Endothelial cell of hepatic sinusoid (primary cell): ENCODE results near the gene AFM.

Experiments used
- in situ Hi-C: cut with HindIII; loops from 2 replicates; pipeline ENCODE4 v1.10.0; 2017; ENCODE audit warnings: low sequenced_read_pairs

The AFM gene

DNA sequence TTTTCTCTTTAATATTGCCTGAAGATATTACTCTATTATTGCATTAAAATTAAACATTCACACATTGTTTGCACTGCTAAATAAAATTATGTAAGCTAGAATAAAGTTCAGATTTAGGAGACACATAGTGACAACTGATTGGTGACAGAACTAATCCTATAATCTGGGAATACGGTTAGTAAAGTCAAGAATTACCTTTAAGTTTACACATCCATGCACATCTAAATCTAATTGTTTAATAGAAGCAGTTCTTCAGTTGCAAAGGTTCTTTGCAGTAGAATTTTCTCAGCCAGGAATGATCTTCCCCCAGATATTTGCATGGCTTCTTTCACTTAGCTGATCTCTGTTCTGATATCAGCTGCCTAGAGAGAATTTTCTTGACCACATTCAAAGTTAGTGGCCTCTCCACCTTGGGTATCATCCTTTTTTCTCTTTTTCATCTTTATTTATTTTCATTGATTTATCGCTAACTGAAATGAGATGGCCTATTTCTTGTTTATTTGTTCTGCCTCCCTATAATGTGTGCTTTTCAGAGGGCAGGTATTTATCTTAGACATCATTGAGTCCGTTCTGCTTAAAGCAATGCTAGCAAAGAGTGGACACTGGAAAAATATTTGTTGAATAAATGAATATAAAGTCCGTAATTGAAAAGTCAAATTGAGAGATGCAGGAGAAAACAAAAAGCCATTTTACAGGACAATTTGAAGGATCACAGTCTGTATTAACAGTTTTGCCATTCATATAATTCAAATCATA is 32.9 kb upstream of the AFM start:
- in situ Hi-C loops, result no loop called here

DNA sequence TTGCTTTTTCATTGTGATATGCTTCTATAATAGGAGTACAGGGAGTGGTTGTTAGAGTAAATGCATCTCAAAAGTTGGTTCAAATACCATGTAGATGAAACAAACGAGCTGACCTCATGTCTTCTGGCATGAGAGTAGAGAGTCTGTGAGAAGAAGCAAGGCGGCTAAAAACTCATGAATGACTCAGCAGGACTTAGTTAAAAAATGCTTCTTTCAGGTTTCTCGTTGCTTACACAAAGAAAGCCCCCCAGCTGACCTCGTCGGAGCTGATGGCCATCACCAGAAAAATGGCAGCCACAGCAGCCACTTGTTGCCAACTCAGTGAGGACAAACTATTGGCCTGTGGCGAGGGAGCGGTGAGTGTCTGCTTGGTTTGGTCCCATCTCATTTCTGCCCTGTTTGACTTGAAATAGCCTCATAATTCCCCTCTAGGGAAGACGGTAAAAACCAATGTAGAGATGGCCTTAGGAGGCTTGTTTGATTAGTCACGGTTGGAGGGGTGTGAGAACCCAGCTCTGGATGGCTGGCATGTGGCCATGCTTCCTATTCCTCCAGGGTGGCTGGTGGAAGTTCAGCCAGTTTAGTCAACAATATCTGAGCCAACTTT is 31.0 kb upstream of the AFM start:
- in situ Hi-C loops, result no loop called here

DNA sequence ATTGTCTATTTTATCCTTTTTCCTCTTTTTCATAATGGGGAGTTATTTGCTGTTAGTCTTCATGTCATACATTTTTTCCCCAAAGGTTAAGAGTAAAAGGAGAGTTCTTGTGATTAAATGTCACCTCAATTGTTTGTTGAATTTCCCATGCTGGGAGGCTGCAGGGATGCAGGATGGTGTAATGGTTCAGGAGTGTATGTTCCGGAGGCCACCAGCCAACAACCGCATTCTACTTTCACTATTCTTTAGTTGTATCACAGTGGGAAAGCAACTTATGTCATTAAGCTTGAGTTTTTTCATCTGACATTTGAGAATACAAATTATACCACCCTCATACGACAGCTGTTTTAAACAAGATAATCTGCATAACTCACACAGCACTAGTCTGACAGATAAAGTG is 30.1 kb upstream of the AFM start:
- in situ Hi-C loops, result no loop called here

DNA sequence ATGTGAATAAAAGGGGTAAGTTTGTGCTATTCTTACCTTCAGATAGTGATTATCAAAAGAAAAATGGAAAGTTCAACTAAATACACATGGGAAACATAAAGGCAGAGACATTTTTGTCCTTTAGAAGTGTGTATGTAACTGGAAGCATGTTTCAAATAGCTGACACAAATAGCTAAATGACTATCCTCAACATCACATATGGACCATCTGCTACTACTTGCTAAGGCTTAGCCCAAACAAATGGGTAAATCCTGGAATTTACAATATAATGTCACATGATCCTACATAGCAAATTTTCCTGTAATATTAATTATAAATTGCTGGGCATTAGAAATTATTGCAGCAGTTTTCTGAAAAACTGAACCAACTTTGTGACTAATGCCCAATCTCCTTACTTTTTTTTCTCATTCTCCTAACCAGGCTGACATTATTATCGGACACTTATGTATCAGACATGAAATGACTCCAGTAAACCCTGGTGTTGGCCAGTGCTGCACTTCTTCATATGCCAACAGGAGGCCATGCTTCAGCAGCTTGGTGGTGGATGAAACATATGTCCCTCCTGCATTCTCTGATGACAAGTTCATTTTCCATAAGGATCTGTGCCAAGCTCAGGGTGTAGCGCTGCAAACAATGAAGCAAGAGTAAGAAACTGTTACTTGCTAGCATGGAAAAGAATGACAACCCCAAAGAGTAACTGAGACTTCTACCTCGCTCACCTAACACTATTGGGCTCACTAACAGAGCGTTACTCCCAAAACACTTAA is 29.4 kb upstream of the AFM start:
- in situ Hi-C loops, result no loop called here

DNA sequence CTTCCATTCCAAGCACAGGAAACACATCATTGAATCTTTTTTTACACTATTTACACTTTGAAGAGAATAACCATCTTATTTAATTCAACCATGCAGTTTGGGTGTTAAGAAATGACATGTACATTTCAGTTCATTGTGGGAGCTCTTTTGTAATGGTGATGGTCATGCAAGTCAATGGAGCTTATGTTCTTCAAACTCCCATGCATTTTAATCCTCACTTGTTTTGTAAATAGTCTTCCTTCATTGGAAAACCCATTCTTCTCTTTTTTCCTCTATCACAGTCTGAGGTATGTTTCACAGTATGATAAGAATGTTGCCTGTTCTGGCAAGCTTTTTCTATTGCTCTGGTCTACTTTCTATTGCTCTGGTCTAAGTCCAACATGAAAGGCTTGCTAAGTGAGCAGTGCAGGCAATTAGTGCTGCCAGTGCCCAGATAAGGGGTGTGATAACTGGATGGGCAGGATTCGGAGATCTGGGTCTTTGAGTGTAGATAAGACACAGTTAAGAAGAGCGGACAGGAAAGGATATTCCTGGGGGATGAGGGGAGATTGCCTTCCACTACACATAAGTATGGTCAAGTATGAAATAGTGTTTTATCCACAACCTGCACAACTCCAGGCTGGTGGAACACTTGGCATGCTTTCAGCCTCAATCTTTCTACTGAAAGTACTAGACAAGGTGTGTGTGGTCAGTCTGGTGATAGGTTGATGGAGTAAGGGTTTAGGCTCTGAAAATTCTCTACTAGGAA is 28.4 kb upstream of the AFM start:
- in situ Hi-C loops, result no loop called here

DNA sequence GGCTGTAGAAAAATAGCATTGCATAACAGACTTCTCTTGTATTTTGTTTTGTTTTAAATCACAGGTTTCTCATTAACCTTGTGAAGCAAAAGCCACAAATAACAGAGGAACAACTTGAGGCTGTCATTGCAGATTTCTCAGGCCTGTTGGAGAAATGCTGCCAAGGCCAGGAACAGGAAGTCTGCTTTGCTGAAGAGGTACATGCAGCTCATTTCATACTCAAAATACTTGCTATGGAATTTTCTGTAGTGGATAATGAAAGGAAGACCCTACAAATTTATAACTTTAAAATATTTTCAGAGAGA is 27.9 kb upstream of the AFM start:
- in situ Hi-C loops, result no loop called here

DNA sequence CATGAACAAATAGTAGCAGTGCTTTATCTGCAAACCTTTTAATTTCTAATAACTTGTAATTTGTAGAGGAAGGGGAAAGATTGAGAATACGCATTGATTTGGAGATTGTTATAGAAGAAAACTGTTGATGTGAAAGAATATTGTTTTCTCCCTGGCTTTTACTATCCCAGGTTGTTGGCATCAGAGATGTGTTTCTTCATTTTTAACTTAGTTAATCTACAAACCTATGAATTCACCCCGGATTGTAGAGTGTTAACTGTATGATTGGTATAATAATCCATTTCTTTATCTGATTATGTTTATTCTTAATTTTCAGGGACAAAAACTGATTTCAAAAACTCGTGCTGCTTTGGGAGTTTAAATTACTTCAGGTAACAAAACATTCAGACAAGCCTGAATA is 26.6 kb upstream of the AFM start:
- in situ Hi-C loops, result no loop called here

DNA sequence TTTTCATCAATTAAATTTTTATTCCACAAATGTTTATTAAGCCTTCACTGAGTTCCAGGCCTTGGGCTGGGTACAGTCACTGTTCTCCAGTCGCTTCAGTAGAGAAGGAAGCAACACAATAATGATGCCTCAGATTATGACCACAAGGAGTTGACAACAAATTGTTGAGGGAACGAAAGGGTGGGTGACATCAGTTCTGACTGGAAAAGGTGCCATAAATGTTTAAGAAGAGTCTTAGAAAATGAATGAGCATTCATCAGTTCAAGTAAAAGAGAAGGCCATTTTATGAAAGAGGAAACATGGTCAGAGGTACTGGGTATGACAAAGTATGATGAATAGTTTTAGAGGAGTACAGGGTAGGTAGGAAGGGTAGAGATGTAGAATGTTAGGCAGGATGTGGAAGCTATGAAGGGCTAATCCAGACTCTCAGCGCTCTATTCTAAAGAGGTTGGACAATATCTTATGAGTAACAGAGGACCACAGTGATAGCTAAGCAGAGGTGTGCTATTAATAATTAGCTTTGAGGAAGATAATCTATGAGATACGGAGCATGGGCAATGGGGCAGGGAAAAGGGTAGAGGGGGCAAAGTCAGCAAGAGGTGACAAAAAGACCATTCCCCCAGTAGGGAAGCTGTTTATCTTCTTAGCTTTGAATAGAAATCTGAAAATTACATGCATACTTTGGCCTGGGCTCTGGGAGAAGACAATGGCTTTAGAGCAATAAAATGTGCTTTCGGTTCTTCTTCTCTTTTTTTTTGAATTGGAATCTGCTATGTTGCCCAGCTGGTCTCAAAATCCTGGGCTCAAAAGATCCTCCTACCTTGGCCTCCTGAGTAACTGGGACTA is 25.1 kb upstream of the AFM start:
- in situ Hi-C loops, result no loop called here

DNA sequence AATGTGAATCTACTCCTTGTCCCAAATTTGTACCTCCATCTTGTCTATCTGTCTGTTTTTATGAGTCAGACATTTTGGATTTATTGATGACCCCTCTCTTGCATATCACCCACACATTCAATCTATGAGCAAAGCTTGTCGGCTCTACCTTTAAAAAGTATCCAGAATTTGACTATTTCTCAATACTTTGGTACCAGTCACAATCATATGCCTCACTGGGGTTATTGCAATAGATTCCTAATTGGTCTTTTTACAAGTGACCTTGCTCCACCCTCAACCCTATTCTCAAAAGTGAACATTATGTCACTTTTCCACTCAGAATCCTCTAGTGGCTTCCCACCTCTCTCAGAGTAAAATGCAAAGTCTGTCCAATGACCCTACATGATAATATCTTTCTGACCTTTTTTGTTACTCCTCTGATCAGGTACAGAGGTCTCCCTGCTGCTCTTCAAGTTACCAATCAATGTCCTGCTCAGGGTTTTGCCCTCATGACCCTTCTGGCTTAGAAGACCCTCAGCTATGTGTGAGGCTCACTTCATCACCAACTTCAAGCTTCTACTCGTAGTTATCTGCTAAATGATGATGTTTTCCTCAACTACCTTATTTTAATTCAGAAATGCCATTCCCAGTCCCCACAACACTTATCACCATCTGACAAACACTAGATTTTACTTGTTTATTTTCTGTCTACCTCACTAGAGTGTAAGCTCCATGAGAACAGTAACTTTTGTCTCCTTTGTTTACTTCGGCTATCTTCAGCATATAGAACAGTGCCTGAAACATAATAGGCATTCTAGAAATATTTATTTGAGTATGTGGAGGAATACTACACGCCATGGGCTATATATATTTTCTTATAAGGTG is 23.1 kb upstream of the AFM start:
- in situ Hi-C loops, result no loop called here

DNA sequence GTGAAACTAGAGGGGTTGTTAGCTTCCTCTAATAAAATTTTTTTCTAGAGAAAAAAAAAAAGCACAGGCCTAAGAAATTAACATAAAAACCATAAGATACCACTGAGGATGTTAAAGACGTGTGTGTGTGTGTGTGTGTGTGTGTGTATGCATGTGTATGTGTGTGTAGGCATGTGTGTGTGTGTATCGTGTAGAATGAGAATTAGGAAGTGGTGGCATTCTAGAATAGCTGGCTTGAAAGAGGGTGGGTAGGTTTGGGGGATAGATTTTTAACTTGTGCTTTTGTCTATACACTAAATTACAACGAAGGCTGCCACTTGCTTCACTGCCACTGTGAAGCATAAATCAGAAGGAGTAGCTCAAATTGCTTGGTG is 22.5 kb upstream of the AFM start:
- in situ Hi-C loops, result no loop called here

DNA sequence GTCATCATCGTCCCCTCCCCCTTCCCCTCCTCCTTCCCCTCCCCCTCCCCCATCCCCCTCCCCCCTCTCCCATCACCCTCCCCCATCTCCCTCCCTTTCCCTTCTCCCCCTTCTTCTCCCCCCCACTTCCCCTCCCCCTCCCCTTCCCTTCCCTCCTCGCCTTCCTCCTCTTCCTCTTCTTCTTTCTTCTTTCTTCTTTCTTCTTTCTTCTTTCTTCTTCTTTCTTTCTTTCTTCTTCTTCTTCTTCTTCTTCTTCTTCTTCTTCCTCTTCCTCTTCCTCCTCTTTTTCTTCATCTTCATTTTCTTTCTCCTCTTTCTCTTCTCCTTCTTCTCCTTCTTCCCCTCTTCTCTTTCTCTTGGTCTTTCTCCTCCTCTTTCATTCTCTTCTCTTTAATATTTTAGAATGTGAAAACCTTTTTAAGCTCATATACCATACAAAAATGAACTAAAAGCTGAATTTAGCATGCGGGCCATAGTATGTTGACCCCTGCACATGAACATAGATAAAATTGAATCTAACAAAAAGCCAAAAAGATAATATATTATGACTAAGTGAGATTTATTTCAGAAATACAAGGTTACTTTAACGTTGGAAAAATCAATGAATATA is 20.5 kb upstream of the AFM start:
- in situ Hi-C loops, result no loop called here

DNA sequence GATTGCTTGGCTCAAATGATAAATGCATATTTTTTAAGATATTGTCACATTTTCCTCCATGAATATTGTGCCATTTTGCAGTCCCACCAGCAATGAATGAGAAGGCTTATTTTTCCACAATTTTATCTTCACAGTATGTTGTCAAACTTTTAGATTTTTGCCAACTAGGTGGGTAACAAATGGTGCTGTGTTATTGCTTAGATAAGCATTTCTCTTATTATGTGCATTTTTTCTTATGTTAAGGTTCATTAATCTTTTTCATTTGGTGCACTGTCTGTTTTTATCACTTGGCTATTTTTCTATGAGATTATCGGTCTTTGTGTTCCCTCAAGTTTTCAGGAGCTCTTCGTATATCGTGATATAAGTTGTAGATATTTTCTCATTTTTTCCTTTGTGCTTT is 13.4 kb upstream of the AFM start:
- in situ Hi-C loops, result no loop called here

DNA sequence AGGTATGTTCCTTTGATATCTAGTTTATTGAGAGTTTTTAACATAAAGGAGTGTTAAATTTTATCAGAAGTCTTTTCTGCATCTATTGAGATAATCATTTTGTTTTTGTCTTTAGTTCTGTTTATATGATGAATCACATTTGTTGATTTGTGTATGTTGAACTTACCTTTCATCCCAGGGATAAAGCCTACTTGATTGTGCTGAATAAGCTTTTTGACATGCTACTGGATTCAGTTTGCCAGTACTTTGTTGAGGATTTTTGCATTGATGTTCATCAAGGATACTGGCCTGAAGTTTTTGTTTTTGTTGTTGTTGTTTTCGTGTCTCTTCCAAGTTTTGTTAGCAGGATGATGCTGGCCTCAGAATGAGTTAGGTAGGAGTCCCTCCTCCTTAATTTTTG is 10.8 kb upstream of the AFM start:
- in situ Hi-C loops, result no loop called here

DNA sequence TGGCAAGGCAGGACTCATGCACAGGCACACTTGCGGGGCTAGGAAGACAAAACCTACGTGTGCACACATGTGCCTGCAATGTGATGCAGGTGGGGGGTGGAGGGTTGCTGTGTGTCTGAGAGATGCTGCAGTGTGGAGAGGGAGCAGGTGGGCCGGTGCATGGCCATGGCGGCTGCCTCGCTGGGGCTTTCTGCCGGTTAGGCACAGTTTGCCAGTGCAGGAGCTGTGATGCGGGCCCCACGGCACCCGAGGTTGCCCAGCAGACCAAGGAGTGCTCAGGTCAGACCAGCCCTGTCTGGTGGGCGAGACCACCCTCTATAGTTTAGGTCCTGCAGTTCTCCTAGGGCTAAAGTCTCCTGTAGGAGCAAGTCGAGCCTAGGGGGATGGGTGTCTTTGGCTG is 4.4 kb upstream of the AFM start:
- in situ Hi-C loops, result no loop called here

DNA sequence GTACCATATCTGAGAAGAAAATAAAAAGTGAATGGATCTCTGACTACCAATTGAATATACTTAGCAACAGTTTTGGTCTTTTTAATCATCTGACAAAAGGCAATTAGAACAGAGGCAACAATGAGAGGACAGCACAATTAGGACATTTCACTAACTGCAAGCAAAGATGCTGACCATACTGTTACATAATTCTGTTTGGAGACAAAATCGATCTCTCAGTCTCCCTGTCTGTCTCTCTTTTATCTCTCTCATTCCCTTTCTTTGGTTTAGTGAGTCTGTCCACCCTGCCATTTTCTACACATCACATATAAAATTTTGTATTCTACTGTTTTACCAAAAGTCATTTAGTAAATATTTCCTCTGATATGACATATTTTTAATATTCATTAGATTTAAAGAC is 2.2 kb upstream of the AFM start:
- in situ Hi-C loops, result no loop called here

DNA sequence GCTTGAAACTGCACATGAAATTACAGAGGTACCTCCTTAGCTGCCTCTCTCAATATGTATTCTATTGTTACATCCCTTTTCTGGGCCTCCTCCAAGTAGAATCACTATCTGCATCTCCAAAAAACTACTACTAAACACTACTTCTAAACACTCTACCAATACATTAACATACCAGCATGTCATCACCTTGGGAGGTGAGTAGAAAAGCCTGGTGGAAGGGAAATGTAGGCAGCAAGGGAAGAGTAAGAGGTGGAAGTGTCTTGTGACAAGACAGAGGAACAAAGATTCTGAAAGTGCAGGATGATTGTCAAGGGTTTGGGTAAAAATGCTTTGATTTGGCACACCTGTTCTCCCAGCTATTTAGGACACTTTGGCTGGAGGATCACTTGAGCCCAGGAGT is 3.5 kb downstream of the AFM start:
- in situ Hi-C loops, result no loop called here

DNA sequence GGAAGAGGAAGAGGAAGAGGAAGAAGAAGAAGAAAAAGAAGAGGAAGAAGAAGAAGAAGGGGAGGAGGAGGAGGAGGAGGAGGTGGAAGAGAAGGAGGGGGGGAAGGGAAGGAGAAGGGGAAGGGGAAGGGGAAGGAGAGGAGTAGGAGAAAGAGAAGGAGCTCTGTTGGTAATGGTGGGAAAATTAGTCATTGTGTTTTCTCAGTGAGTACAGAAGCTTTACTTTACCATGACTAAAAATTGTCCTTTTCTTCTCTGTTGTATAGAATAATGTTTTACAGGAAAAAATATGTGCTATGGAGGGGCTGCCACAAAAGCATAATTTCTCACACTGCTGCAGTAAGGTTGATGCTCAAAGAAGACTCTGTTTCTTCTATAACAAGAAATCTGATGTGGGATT is 4.1 kb downstream of the AFM start:
- in situ Hi-C loops, result no loop called here

DNA sequence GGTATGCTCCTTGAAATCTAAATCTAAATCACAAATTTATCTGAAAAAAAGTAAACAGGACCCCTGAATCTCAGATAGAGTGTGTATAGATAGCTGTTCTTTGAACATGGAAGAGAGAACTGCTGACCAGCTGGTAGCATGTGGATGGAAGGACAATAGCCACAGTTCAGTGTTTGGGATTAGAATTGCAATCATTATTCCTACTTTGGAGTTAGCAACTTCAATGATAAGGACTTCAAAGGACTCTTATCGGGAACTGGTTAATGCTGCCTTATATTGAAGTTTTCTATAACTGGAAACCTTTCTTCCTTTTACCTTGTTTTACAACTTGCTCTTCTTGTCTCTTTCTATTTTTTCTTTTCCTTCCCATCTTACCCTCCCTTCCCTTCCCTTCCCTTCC is 5.0 kb downstream of the AFM start:
- in situ Hi-C loops, result no loop called here

DNA sequence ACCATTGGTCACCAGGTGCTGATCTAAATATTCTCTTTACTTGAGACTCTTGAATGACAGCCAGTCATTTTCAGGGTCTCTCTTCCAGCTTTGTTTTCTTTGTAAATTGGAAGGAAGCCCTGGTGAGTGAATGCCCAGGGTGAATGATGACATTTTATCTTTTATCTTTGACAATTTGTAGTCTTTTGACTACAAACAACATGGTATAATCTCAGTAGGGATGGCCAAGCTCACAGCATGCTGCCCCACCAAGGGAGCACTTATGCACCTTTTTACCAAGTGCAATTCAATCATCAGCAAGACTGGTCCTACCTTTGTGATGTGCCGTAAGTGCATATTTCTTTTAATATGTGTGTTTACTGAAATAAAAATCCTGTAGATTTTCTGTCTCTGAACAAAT is 5.7 kb downstream of the AFM start:
- in situ Hi-C loops, result no loop called here
